Myocyte (in vitro differentiated cells): ENCODE measurements around the gene CEP112. TPM values are rescaled to one million over a fixed set of nuclear protein-coding genes. Genes with fewer than 3 reads are reported as not detected.

Source experiments
- DNase-seq: peaks from one replicate; pipeline ENCODE4 v3.0.0-alpha.2; 2012; ENCODE audit warnings: low read depth
- total RNA-seq: library from RNA; depleted of rRNA; stranded (reverse); fragments of >200 nt; gene quantifications from 2 replicates; pipeline ENCODE4 v1.2.3, GENCODE V29; 2014

The CEP112 gene
- total RNA-seq, 1 donor from 2014 or later: 35.3 TPM

DNA sequence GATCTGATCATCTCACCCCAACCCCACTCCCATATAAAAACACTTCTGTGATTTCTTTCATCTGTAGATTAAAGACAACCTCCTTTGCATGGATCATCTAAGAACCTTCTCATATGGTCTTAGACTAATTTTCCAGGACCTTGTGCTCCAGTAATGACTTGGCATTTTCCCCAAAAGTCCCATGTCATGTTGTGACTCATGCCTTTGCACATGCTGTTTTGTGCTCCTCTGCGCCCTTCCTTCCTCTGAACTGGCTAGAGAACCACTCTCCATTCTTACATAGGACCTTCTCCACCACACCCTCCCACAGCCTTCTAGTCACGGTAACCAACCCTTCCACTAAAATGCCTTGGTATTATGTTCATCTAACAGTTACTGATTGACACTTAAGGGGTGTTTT lies 531.0 kb downstream of the CEP112 start:
- DNase-seq: peak; percentile 62

DNA sequence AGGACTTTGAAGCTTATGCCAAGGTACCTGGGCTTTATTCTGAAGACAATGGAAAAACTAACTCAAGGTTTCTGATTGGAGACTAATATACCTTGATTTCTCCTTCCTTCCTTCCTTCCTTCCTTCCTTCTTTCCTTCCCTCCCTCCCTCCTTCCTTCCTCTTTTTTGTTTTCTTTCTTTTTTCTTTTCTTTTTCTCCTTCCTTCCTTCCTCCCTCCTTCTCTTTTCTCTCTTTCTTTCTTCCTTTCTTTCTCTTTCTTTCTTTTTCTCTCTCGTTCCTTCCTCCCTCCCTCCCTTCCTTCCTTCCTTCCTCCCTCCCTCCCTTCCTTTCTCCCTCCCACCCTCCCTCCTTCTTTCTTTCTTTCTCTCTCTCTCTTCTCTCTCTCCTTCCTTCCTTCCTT lies 531.9 kb downstream of the CEP112 start:
- no peak for DNase-seq

DNA sequence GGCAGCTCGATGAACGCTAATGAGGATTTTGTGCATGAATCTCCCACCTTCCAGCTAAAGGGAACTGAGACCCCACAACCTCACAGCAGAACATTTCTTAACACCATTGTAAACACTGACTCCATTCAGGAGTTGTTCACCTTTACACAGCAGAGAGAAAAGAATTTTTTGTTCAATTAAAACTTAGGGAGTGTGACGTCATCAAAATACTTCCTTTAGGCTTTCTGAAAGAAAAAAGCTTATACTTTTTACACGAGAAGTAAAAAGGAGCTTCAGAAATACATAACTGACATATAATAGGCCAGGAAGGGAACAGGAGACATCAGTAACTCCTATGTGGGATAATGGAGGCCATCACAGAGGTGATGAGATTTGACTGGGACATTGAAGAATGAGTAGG lies 532.4 kb downstream of the CEP112 start:
- no peak for DNase-seq

DNA sequence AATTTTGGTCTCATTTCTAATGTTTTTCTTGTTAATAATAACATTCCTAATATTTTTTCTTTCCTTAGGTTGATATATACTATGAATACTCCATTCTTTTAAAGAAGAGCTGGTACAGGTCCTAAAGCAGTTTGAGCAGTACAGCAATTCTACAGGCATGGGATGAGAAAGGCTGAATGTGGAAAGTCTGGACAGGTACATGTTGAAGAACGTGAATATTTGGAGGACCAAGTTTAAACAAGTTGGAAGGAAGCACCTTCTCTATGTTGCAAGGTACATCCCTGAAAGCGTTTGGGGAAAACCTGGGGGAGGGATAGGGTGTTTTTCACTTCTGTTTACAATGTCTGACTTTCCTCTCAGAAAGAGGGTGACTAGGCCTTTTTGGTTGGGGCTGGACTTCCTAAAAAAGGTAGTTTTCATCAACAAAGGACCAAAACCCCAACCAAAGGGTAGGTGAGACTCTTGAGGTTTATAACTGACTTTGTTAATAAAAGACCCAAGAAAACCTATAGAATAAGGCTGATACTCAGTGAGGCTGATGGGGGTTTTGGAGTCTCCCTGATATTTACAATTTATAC lies 534.6 kb downstream of the CEP112 start:
- no peak for DNase-seq

DNA sequence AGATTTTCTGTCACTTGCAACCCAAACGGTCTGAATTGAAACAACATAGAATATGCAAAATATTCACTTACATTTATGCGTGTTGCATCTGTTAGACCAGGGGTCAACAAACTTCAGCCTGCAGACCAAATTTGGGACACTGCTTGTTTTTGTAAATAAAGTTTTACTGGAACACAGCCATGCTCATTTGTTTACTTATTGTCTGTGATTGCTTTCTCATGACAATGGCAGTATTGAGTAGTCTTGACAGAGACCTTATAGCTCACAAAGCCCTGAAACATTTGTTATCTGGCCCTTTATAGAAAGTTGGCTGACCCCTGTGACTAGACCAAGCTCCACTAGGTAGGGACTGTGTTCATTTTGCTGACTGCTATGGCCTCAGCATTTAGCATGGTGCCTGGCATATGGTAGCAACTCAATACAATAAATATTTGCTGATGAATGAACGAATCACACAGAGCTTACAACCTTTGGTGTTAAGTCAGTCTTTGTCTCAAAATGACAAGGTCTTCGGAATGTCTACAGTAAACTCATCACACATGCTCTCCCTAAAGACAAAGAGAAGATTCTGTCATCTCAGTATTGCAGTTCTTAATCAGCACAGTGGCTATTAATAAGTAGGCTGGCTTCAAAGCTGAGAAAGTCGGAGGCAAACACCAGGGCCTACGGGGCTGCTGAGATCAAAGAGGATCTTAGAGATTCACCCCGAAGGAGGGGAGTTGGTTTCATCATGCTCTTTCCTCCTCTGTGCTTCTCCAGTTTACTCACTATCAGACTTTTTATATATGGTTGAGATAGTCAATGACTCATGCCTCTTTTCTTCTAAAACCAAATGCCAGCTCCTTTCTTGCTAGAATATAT lies 535.3 kb downstream of the CEP112 start:
- no peak for DNase-seq

DNA sequence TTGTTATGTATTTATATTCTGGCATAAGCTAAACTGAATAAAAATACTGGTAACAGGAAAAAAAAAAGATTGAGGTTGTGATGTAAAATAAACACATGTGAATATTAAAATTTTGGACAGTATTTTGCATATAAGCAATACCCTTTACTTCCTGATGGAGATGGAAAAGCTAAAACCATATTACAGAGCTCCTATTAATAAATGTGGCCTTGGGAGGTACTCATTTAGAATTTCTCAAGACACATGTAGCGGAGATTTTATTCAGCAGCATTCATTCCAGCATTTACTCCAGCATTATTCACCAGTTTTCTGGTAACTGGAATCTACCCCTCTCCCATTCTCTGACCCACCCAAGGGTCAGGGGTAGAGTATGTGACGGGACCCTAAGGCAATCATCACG lies 536.2 kb downstream of the CEP112 start:
- no peak for DNase-seq

DNA sequence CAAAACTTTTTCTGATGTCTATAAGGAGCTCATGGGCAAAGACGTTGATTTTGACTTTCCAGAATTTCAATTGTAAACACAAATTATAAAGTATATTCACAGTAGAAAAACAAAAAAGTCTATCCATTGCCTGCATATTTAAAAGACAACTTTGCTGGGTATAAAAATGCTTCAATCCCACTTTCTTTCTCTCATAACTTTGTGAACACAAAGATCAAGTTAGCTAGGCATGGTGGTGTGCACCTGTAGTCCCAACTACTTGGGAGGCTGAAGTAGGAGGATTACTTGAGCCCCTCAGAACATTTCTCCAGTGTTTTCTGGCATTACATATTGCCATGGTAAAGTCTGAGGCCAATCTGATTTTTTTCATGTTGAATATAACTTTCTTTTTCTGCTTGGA lies 547.4 kb downstream of the CEP112 start:
- DNase-seq: no peak

DNA sequence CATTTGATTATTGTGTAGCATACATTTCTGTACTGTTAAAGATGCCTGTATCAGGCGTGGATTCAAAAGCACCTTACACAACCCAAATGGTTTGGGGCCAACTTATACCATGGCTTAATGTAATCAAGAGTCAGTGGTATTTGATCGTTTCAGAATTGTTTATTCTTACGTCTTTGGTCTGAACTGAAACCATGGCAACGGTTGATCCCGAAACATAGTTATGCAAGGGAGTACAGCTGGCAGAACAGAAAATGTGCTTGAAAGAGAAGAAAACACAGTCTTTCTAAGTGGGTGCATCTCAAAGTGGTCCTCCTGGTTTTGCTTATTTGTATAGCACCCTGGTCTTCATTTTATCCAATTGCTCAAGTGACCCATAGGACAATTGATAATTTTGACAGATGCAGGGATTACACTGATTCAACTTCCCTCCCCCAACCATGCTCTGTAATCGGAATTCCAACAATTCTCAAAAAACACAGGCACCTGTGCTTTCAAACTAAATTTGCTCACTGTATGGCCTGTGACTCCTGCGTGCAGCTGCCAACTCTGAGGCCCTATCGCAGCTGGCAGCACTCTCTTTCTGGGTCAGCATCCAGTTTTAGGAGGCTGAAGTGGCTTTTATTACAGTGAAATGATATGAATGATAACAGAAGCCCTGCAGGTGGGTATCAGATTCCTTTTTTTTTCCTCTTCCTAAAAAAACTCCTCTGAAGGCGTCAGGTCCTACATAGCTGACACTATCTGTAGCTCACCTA lies 553.5 kb downstream of the CEP112 start:
- DNase-seq: peak; percentile 73

DNA sequence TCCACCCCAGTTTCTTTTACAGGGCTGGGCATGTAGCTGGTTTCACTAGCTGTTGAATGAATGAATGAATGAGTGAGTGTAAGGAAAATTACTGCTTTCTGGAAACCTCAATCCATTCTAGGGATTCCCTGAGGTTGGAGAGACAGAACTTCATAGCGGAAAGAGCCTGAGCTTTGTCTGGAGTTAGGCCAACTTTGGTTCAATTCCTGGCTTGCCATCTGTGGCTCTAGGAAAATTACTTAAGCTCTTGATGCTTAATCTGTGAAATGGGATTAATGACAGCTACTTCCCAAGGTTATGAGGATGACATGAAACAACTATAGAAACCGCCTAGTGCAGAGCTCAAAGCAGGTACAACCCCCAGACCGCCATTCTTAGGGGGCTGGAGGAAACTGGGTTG lies 554.1 kb downstream of the CEP112 start:
- DNase-seq: peak; percentile 38

DNA sequence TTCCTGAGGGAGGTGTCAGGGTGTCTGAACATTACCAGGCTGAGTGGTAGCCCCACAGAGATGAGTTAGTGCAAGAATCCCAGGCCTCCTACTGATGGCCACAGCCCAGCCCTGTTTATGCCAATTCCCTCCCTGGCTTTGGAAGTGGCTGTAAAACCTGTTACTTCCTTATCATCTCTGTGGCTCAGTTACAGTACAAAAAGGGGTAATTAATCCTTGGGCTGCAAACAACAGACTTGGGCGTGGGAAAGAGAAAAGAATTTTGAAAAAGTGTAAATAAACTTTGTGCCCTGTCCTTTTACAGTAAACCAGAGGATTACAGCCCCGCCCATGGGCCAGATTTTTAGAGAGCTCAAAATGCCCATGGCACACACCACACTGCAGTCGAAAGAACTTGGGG lies 557.4 kb downstream of the CEP112 start:
- no peak for DNase-seq

DNA sequence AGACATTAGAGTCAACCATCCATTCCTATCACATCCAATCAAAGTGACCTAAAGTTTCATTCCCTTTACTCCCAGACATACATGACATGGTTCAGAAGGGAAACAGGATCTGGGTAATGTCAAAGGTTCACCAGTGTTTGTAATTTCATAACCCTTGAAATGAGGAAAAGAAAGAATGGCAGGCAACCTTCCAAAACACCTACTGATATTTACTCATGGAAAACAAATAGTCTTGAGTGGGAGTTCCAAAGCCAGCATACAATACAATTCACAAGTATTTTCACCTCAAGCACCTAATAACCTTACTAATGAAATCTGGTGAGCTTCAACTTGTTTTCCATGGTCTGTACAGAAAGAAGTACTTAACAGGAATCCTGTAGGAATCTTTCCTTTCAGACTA lies 557.9 kb downstream of the CEP112 start:
- DNase-seq: no peak

DNA sequence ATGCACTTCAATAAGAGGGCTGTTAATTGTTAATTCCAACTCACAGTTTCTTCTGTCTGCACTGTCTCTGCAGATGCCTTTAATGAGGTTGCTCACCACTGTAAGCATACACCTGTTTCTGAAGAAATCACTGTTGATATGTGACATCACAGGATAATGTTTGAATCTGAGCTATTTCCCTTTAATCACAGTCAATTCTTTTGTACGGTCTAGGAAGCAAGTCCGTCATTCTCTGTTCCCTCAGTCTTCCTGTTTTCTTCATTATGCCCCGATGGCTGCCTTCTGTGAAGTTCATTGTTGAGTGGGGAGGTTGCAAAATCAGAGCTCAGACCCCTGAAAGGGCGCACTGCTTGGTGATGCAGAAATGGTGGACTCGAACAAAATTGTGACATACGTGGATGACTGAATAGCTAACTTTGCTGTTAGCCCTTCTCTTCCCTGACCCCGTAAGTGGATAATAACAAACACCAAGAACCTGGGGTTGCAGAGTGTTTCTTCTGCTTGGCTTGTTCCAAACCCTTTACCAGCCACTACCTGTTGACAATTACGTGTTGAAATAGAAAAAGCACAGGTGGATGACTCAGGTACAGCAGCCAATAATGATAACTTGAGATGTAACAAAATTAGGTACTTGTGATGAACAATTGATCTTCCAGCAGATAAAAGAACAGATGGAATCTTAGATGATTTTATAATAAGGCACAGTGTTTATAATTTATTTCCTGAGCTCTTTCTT lies 558.6 kb downstream of the CEP112 start:
- DNase-seq: no peak

DNA sequence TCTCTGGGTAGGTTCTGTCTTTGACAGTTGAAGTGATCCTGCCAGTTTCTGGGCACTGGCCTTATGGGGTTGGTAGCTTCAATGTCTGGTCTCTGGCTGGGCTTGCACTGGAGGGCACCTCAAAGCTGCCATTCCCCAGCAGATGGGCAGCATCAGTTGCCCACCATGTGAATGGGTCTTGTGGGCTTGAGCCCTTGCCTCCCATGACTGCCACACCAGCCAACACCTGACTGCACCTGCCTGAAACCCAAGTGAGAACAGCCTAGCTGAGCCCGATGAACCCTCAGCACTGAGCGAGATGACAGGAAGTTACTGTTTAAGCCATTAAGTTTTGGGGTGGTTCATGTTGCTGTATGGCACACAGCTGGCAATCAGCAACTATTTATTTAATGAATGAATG lies 561.4 kb downstream of the CEP112 start:
- no peak for DNase-seq

DNA sequence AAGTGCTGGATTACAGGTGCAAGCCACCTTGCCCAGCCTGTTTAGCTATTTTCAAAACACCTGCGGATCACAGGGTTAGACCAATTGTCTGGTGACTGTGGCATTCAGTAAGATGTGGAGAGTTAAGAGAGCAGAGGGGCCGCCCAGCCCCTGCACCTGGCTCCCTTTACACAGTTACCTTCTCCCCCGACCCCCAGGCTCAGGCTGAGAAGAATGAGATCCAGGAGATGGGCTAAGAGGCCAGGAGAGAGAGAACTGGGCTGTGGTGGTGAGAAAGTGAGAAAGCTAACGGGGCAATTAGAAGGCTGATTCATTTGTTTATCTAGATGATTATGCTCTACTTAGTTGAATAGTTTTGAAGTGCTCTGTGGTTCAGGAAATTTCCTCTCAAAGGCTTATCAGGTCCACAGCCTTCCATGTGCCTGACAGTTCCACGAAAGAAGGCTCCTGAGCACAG lies 562.7 kb downstream of the CEP112 start:
- no peak for DNase-seq

DNA sequence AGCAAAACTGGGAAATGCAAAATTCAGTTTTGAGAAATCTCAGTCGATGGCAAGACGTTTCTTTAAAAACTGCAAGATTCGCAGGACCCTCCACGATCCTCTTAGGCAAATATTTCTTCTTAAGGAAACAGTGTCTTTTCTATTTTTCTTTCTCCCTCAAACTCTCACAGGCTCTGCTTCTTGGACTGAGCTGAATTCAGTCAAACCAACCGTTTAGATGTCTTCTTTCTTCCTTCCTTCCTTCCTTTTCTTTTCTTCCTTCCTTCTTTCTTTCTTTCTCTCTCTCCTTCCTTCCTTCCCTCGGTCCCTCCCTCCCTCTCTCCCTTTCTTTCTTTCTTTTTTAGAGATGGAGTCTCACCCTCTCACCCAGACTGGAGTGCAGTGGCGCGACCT lies 563.3 kb downstream of the CEP112 start:
- DNase-seq: no peak

DNA sequence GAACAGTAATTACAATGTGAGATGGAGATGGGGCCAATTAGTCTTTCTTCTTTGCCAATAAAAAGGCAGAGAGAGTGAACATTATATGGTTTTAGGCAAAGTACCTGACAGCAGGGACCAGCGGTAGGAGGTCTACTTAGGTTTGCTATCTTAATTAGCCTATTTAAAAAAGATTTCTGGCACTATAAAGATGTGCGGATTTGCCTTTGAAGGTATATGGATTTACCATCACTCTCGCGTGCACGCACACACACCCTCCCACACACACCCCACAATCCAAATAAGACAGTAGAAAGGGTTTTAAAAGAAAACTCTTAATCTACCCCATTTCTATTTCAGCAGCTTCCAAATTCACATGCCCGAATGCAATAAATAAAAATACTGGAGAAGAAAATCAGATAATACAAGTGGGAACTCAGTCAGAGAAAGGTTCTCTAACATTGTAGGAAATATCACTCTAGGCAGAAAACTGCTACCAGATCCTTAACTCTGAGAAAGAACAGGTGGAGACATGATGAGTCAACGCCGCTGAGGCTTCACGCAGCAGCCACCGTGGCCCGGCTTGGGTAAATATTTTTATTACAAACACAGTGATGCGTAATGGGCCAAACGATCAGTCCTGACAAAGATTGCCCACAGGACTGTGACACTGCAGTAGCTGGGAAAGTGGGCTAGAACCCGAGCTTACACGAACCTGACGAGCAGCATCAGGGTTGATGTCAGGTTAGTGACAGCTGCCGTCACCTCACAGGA lies 563.9 kb downstream of the CEP112 start:
- peak; percentile 97 for DNase-seq

DNA sequence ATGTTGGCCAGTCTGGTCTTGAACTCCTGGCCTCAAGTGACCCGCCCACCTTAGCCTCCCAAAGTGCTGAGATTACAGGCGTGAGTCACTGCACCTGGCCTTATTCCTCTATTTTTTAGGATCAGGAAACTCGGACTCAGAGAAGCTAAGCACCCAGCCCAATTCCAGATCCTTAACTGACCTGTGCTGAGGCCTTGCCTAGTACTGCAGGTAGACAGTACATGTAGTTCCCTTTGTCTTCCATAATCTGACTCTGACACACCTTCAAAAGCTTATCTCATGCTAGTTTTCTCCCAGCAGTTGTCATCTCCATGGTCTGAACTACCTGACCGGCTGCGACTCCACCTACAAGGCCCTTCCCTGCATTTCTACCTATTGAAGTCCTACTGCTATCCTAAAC lies 564.8 kb downstream of the CEP112 start:
- DNase-seq: no peak

DNA sequence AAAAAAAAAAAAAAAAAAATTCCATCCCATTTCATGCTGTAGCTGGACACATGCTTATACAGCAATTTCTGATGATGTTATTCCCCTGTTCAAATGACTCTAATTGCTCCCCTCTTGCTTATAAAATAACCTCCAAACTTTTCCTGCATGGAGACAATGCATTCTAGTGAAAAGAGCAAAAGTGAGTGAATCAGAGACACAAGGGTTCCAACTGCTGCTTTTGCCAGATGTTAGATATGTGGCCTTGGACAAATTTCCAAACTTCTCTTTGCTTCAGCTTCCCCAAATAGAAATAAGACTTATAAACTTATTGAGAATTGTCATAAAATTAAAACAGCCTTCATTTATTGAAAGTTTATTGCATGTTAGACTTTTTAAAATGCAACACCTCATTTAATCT lies 565.5 kb downstream of the CEP112 start:
- DNase-seq: no peak

DNA sequence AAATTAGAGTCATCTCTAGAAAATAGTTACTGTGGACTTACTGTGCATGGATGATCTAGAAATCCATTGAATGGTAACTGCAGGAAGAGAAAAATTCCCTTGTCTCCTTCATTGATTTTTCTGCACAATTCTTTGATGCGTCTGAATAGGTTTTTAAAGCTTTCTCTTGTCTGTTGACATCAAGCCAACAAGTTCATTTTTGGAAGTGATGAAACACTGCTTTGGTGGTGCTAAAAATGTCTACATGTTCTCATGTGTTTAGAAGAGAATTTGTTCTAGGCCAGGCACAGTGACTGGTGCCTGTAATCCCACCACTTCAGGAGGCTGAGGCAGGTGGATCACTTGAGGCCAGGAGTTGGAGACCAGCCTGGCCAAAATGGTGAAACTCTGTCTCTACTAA lies 573.4 kb downstream of the CEP112 start:
- peak; percentile 60 for DNase-seq

DNA sequence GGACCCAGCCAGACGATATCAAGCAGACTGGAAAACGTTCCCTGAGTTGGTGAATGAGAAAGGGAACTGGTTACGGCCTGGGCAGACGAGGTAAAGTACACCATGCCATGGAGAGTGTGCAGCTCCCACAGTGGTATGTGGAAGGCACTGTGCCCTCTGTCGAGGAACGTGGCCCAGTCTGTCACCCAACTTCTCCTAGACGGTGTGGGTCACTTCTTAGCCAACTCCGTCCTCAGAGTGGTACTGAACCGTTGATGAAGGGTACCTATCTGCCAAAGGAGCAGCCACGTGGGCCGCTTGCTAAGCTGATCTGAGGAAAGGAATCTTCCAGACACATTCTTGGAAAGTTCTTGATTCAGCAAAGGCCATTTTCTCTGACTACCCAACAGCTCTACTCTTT lies 574.4 kb downstream of the CEP112 start:
- DNase-seq: no peak

DNA sequence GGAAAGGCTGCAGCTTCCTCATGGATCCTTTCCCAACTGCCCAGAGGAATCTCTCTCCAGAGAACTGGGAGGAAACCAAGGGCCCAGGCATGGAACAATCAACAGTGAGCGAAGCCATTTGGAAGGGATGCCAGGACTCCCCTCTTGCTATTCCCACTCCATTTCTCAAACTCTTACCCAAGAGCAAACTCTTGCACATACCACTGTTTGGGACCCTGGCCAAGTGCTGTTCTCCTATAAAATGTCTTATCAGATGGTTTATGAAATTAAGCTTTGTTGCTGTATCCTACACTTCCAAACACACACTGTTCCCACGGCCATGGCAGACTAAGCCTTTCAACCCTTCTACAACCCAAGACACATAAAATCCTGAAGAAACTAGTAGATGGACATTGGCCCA lies 582.2 kb downstream of the CEP112 start:
- no peak for DNase-seq
